ENCODE measurements around the gene NFAT5. TPM values are rescaled to one million over a fixed set of nuclear protein-coding genes. Genes with fewer than 3 reads are reported as not detected.

NFAT5 gene
- total RNA-seq, 4 donors from 2014 or later: 76.1 to 122 (median 102) TPM

DNA sequence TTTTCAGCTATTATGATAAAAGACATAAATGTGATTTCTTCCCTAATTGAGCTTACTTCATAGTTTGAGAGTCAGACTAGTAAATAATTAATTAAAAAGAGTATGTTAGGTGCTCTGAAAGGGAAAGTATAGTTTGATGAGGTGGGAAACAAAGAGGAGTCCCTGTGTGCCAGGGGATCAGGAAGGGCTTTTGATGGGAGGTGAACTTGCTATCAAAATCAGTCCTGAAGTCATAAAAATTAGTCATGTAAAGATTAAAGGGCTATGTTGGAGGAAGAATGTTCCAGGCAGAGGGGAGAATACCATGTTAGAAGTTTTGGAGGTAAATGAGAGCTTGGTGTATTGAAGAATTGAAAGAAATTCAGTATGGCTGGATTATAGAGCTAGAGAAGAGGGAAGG is 31.0 kb downstream of the NFAT5 start:
- H3K27ac ChIP-seq: no peak overlapping the region
- intact Hi-C loops (cut with DNase I): no loop called here
- TF ChIP-seq POLR2A (IDR thresholded peaks at IDR 0.05): no peak
- TF ChIP-seq, protein P1, sequence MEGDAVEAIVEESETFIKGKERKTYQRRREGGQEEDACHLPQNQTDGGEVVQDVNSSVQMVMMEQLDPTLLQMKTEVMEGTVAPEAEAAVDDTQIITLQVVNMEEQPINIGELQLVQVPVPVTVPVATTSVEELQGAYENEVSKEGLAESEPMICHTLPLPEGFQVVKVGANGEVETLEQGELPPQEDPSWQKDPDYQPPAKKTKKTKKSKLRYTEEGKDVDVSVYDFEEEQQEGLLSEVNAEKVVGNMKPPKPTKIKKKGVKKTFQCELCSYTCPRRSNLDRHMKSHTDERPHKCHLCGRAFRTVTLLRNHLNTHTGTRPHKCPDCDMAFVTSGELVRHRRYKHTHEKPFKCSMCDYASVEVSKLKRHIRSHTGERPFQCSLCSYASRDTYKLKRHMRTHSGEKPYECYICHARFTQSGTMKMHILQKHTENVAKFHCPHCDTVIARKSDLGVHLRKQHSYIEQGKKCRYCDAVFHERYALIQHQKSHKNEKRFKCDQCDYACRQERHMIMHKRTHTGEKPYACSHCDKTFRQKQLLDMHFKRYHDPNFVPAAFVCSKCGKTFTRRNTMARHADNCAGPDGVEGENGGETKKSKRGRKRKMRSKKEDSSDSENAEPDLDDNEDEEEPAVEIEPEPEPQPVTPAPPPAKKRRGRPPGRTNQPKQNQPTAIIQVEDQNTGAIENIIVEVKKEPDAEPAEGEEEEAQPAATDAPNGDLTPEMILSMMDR (IDR thresholded peaks at IDR 0.05): no peak
- H3K4me3 ChIP-seq (replicated peaks in 1 of 3): no peak overlapping the region
- H3K36me3 ChIP-seq: no peaks in the 10 kb centered on the region
- peaks cover 25 to 29% of the 10 kb centered on the region in 2 donors for H3K4me1 ChIP-seq
- H3K9me3 ChIP-seq: no peaks in the 10 kb centered on the region
- no peaks in the 10 kb centered on the region for H3K27me3 ChIP-seq
- no peak for DNase-seq

DNA sequence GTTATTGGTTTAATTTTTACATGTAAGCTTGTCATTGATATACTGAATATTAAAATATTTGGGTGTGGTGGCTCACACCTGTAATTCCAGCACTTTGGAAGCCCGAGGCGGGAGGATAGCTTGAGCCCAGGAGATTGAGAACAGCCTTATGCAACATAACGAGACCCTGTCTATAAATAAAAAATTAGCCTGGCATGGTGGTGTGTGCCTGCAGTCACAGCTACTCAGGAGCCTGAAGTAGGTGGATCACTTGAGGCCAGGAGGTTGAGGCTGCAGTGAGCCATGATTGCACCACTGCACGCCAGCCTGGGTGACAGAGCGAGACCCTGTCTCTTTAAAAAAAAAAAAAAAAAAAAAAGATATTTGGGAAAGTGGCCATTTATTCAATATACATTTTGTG is 32.3 kb downstream of the NFAT5 start:
- Histone ChIP-seq H3K27me3 (no peaks in the 10 kb centered on the region), H3K4me3 (replicated peaks in 1 of 3) (no peak overlapping the region), H3K27ac (peak overlapping the region in 1 of 3 donors; percentile 4), H3K4me1 (peaks cover 25 to 29% of the 10 kb centered on the region in 2 donors), H3K9me3 (no peaks in the 10 kb centered on the region), H3K36me3 (no peaks in the 10 kb centered on the region)
- intact Hi-C loops (cut with DNase I): no loop called here
- DNase-seq: no peak
- TF ChIP-seq POLR2A (IDR thresholded peaks at IDR 0.05): no peak
- TF ChIP-seq, protein P1 (IDR thresholded peaks at IDR 0.05): no peak
- 95 to 96% methylated on average over 5 of the region's 5 CpGs for WGBS, 2 donors

GRCh38 chr16:69599731-69600130 is 34.0 kb downstream of the NFAT5 start:
- WGBS, 2 donors: 81 to 84% methylated on average over 1 of the region's 1 CpG

DNA sequence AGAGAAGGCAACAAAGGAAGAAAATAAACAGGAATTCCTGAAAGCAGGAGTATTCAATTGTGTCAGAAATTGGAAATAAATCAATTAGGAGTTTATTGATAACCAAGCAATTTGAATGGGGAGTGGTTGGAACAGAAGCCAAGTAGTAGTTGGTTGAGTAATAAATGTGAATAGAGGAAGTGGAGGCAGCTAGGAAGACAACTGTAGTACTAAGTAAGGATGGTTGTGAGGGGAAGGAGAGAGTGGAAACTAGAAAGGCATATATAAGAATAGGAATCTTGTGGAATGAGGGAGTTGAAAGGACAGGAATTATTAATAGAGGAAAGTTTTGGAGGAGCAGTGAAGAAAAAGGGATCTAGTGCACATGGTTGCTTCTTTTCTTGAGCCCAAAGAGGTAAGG is 34.4 kb downstream of the NFAT5 start:
- Histone ChIP-seq H3K27ac (peak overlapping the region in 2 of 3 donors; percentile 27 to 56), H3K36me3 (no peaks in the 10 kb centered on the region), H3K27me3 (no peaks in the 10 kb centered on the region), H3K4me1 (peaks cover 25 to 27% of the 10 kb centered on the region in 2 donors), H3K9me3 (no peaks in the 10 kb centered on the region), H3K4me3 (replicated peaks in 1 of 3) (no peak overlapping the region)
- no peak for DNase-seq
- intact Hi-C loops (cut with DNase I): no loop called here
- TF ChIP-seq POLR2A (IDR thresholded peaks at IDR 0.05): no peak
- TF ChIP-seq, protein P1 (IDR thresholded peaks at IDR 0.05): no peak

More at GRCh38 chr16:69599731-69600130, 34.0 kb downstream of the NFAT5 start:
- H3K27me3 ChIP-seq: no peaks in the 10 kb centered on the region
- H3K9me3 ChIP-seq: no peaks in the 10 kb centered on the region
- peaks cover 25 to 29% of the 10 kb centered on the region in 2 donors for H3K4me1 ChIP-seq
- intact Hi-C loops (cut with DNase I): no loop called here
- TF ChIP-seq POLR2A (IDR thresholded peaks at IDR 0.05): no peak
- TF ChIP-seq, protein P1 (IDR thresholded peaks at IDR 0.05): no peak
- no peak for DNase-seq
- peak overlapping the region in 2 of 3 donors; percentile 27 to 56 for H3K27ac ChIP-seq
- H3K4me3 ChIP-seq (replicated peaks in 1 of 3): no peak overlapping the region
- H3K36me3 ChIP-seq: no peaks in the 10 kb centered on the region

DNA sequence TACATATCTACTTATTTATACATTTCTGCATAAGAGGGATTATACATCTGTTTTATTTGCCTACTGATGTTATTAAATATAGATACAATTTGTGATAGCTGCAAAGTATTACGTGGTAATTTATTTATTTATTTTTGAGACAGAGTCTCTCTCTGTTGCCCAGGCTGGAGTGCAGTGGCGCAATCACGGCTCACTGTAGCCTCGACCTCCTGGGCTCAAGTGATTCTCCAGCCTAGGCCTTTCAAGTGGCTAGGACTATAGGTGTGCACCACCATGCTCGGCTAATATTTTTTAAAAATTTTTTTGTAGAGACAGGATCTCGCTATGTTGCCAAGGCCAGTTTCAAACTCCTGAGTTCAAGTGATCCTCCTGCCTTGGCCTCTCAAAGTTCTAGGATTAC is 35.5 kb downstream of the NFAT5 start:
- intact Hi-C loops (cut with DNase I): no loop called here

DNA sequence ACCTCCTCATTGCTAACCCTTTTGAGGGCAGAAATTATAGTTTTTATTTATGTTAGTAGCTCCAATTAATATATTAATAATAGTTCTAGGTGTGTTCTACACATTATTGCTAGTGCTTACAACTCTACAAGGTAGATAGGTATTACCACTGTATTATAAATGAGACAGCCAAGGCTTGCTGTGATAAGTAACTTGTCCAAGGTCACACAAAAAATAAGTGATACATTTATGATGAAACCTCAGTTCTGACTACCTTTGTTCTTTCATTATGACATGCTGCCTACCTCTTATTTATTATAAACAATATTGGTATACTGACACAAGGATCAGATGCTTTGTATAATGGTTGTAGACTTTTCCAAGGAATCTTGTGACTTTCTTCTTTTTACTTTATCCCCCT is 41.2 kb downstream of the NFAT5 start:
- no peak overlapping the region for H3K4me3 ChIP-seq (replicated peaks in 1 of 3)
- H3K9me3 ChIP-seq: no peaks in the 10 kb centered on the region
- intact Hi-C loops (cut with DNase I): no loop called here
- no peak for DNase-seq
- TF ChIP-seq, protein P1 (IDR thresholded peaks at IDR 0.05): no peak
- no peak for TF ChIP-seq POLR2A (IDR thresholded peaks at IDR 0.05)
- H3K27me3 ChIP-seq: no peaks in the 10 kb centered on the region
- peaks cover 16% of the 10 kb centered on the region in 2 donors for H3K4me1 ChIP-seq
- no peak overlapping the region for H3K27ac ChIP-seq
- no peaks in the 10 kb centered on the region for H3K36me3 ChIP-seq

More for the DNA sequence above, 35.5 kb downstream of the NFAT5 start:
- no peaks in the 10 kb centered on the region for H3K36me3 ChIP-seq
- H3K27ac ChIP-seq: no peak overlapping the region
- no peaks in the 10 kb centered on the region for H3K9me3 ChIP-seq
- H3K4me3 ChIP-seq (replicated peaks in 1 of 3): no peak overlapping the region
- peaks cover 17 to 25% of the 10 kb centered on the region in 2 donors for H3K4me1 ChIP-seq
- WGBS, 2 donors: 90 to 94% methylated on average over 6 of the region's 6 CpGs
- no peaks in the 10 kb centered on the region for H3K27me3 ChIP-seq
- DNase-seq: no peak
- TF ChIP-seq POLR2A (IDR thresholded peaks at IDR 0.05): no peak
